Measurements from ENCODE around the gene ZBTB20. TPM values are rescaled to one million over a fixed set of nuclear protein-coding genes. Genes with fewer than 3 reads are reported as not detected.

Gene ZBTB20
- total RNA-seq, 1 donor = 32.9 TPM

- H3K9me3 ChIP-seq (ENCODE audit: low read depth, low read length) = no peaks in the 10 kb centered on the region
- peaks cover 52% of the 10 kb centered on the region for H3K79me2 ChIP-seq (ENCODE audit: insufficient read depth, low read length)
- no peak for DNase-seq (ENCODE audit: insufficient read length, low spot score, missing footprints)
- H4K20me1 ChIP-seq (ENCODE audit: insufficient read depth, low read length) = peaks cover 6% of the 10 kb centered on the region
- no peak overlapping the region for H3K27ac ChIP-seq (ENCODE audit: low read depth, low read length)
- no peak overlapping the region for H3K4me2 ChIP-seq (ENCODE audit: insufficient read depth, low read length)
- H3K36me3 ChIP-seq (ENCODE audit: insufficient read depth, low read length) = no peaks in the 10 kb centered on the region
- no peaks in the 10 kb centered on the region for H3K27me3 ChIP-seq (ENCODE audit: insufficient read depth, low read length)
- H3K4me3 ChIP-seq (ENCODE audit: insufficient read depth, low read length) = no peak overlapping the region
- H2AFZ ChIP-seq (ENCODE audit: low read length) = no peak overlapping the region
- peaks cover 15% of the 10 kb centered on the region for H3K4me1 ChIP-seq (ENCODE audit: insufficient read depth, low read length)
- TF ChIP-seq CTCF (IDR thresholded peaks at IDR 0.05; ENCODE audit: extremely low read depth, low read depth, low read length) = no peak
These were observed 537.0 kb downstream of the ZBTB20 start for GRCh38 chr3:114609973-114610630.

GRCh38 chr3:114608293-114608692 lies 538.8 kb downstream of the ZBTB20 start:
- no peak for TF ChIP-seq CTCF (IDR thresholded peaks at IDR 0.05; ENCODE audit: extremely low read depth, low read depth, low read length)
- Histone ChIP-seq H3K4me3 (ENCODE audit: insufficient read depth, low read length) (no peak overlapping the region), H3K9me3 (ENCODE audit: low read depth, low read length) (no peaks in the 10 kb centered on the region), H3K79me2 (ENCODE audit: insufficient read depth, low read length) (peaks cover 49% of the 10 kb centered on the region), H3K4me2 (ENCODE audit: insufficient read depth, low read length) (peak overlapping the region; percentile 47), H4K20me1 (ENCODE audit: insufficient read depth, low read length) (peaks cover 6% of the 10 kb centered on the region), H2AFZ (ENCODE audit: low read length) (no peak overlapping the region), H3K27ac (ENCODE audit: low read depth, low read length) (peak overlapping the region; percentile 76), H3K4me1 (ENCODE audit: insufficient read depth, low read length) (peaks cover 15% of the 10 kb centered on the region), H3K27me3 (ENCODE audit: insufficient read depth, low read length) (no peaks in the 10 kb centered on the region), H3K36me3 (ENCODE audit: insufficient read depth, low read length) (no peaks in the 10 kb centered on the region)
- peak; percentile 65 for DNase-seq (ENCODE audit: insufficient read length, low spot score, missing footprints)

- TF ChIP-seq CTCF (IDR thresholded peaks at IDR 0.05; ENCODE audit: extremely low read depth, low read depth, low read length) = no peak
- no peaks in the 10 kb centered on the region for H3K36me3 ChIP-seq (ENCODE audit: insufficient read depth, low read length)
- no peak overlapping the region for H3K4me3 ChIP-seq (ENCODE audit: insufficient read depth, low read length)
- DNase-seq (ENCODE audit: insufficient read length, low spot score, missing footprints) = no peak
- no peaks in the 10 kb centered on the region for H3K9me3 ChIP-seq (ENCODE audit: low read depth, low read length)
- no peaks in the 10 kb centered on the region for H3K27me3 ChIP-seq (ENCODE audit: insufficient read depth, low read length)
- no peak overlapping the region for H2AFZ ChIP-seq (ENCODE audit: low read length)
- peaks cover 15% of the 10 kb centered on the region for H3K4me1 ChIP-seq (ENCODE audit: insufficient read depth, low read length)
- no peak overlapping the region for H3K27ac ChIP-seq (ENCODE audit: low read depth, low read length)
- peaks cover 41% of the 10 kb centered on the region for H3K79me2 ChIP-seq (ENCODE audit: insufficient read depth, low read length)
- H4K20me1 ChIP-seq (ENCODE audit: insufficient read depth, low read length) = no peaks in the 10 kb centered on the region
- no peak overlapping the region for H3K4me2 ChIP-seq (ENCODE audit: insufficient read depth, low read length)
These were observed 540.8 kb downstream of the ZBTB20 start for GRCh38 chr3:114606336-114606735.

GRCh38 chr3:114600571-114600970 lies 546.5 kb downstream of the ZBTB20 start:
- TF ChIP-seq CTCF (IDR thresholded peaks at IDR 0.05; ENCODE audit: extremely low read depth, low read depth, low read length) = no peak
- Histone ChIP-seq H3K27ac (ENCODE audit: low read depth, low read length) (no peak overlapping the region), H3K79me2 (ENCODE audit: insufficient read depth, low read length) (peaks cover 17% of the 10 kb centered on the region), H3K4me1 (ENCODE audit: insufficient read depth, low read length) (peaks cover 3% of the 10 kb centered on the region), H3K4me2 (ENCODE audit: insufficient read depth, low read length) (no peak overlapping the region), H3K27me3 (ENCODE audit: insufficient read depth, low read length) (no peaks in the 10 kb centered on the region), H2AFZ (ENCODE audit: low read length) (no peak overlapping the region), H4K20me1 (ENCODE audit: insufficient read depth, low read length) (no peaks in the 10 kb centered on the region), H3K4me3 (ENCODE audit: insufficient read depth, low read length) (no peak overlapping the region), H3K9me3 (ENCODE audit: low read depth, low read length) (no peaks in the 10 kb centered on the region), H3K36me3 (ENCODE audit: insufficient read depth, low read length) (no peaks in the 10 kb centered on the region)
- no peak for DNase-seq (ENCODE audit: insufficient read length, low spot score, missing footprints)
